NCI-H345 treated with DMSO at 0.1 percent for 48 hours (cell line): ENCODE results near the gene PFKFB2.
A peak's percentile ranks its signal among the peaks of the same experiment; 100 is the strongest.

Experiments used
- DNase-seq: peaks from one replicate; lab custom pipeline; 2025; ENCODE audit not compliant: unreplicated experiment; lab: John Stamatoyannopoulos, UW

PFKFB2 gene

DNA sequence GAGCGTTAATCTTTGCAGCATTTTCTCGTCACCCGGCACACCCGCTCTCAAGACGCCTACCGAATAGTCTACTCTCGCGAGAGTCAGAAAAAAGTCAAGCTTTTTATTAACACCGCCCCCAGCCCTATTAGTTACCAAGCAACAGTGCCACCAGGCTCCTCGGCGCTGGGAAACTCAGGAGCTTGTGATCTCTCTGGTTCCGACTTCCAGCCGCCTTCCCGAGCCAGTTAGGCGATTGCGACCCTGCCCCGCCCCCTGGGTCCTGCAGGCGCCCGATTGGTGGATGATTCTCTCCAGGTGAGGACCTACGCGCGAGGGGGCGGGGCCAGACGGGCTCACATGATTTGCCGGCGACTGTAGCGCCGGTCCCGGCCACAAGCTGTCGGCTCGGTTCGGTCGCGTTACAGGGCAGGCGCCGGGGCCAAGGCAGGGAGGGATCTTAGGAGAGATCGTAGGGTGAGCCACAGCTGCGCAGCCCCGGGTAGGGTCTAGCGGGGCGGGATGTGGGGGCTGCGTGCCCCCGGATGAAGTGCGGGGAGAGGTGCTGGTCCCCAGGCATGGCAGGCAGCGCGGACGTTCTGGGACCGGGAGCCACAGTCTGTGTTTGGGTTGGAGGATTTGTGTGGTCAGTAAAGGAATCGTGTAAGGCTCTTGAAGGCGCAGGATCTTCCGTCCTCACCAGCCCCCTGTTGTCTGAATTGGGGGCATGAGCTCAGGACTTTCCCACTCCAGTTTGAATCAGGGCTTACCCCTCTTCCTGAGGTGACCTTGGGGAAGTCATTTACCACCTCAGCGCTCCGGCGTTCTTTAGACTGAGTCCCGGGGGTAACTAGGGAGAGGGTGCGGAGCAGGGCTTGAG, at the start of gene PFKFB2:
Gene PFKFB2 (plus strand): TSS at position 365 of the 859 bp plus-strand sequence. CDS start 1,443 bp downstream, outside the sequence.
- peak; percentile 98 for DNase-seq

DNA sequence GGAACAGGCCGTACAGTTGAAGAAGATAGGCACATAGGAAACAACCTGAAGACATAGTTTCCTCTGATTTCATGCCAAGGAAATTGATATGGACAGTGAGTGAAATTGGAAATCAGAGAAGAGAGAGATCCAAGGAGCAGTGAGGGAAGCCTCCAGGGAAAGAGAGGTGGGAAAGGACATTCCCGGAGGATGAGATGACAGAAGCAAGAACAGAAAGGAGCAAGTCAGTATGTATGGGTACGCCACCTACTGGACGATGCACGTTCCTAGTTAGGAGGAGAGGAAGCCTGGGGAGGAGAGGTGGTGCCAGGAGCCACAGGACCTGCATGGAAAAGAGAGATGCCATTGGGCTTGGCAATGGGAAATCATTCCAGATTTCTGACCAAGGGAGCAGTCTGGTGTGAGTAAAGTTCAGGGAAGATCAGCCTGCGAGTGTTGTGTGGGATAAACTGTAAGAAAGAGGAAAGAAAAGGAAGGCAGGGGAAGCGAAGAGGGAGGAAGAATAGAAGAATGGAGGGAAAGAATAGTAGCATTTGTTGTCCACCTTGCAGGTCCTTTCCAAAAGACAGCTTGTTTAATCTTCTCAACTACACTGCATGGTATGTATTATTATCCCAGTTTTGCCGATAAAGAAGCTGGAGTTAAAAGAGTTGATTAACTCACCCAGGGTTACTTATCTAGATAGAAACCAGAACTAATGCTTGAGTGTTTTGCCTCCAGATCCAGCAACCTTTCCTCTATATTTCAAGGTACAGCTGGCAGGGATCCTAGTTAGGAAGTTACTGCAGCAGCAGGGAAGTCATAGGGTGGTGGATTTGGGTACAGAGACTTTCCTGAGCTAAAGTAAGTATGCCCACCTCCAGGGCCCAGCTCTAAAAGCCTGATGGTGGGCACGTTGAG, 47.9 kb upstream of the PFKFB2 start:
- DNase-seq: peak; percentile 15

DNA sequence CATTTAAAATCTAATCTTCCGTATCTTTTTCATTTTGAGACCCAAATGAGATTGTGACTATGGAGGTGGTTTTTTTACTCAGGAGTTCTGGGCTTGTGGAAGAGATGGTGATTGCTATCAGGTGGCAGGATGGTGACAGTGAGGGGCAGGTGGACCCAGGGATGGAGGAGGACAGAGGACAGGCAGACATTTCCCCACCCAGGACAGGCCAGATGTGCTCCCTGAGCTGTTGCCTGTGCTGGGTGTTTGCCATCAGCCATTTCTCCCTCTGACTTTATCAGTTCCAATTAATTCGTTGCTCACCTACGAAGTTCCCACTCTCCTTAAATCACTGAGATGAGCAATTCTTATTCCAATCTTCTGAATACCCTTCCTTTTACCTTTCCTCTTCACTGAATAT, 47.0 kb upstream of the PFKFB2 start:
- DNase-seq: no peak

DNA sequence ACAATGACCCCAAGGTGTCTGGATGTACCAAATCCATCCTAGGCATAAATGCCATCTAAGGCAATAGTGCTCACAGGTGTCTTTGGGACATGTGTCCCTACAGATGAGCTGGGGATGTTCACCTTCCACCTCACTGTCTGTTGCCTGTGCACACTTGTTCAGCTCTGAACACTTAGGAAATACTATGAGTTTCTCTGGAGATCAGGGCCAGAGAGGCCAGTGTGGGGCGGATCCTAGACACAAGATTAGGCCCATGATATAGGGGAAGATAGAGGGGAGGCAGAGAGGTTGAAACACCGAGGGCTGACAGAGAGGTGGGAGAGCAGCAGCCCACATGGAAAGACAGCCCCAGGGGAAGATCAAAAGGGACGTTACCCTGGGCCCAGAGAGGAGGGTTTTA, 46.2 kb upstream of the PFKFB2 start:
- no peak for DNase-seq

DNA sequence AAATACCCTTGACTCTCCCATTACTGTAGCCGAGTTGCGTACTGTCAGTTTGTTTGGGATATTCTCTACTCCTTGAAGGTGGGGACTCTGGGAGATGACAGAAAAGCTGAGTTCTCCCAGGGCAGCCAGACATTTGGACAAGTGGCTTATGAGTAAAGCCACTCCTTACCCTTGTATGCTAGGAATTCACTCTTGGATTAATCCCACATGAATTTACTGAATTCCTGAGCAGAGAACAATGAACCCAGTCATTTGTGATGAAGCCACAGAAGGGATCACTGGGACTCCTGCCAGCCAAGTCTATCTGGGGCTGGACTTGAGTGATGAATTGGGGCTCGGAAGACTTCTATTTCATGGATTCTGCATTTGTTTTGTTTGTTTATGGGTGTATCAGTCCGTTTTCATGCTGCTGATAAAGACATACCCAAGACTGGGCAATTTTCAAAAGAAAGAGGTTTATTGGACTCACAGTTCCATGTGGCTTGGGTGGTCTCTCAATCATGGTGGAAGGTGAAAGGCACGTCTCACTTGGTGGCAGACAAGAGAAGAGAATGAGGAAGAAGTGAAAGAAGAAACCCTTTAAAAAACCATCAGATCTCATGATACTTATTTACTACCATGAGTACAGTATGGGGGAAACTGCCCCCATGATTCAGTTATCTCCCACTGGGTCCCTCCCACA, 45.6 kb upstream of the PFKFB2 start:
- DNase-seq: no peak

- DNase-seq: no peak
Measured at GRCh38 chr1:207009182-207009850, 43.8 kb upstream of the PFKFB2 start.

- DNase-seq: no peak
Measured at GRCh38 chr1:207009945-207010344, 43.1 kb upstream of the PFKFB2 start.

DNA sequence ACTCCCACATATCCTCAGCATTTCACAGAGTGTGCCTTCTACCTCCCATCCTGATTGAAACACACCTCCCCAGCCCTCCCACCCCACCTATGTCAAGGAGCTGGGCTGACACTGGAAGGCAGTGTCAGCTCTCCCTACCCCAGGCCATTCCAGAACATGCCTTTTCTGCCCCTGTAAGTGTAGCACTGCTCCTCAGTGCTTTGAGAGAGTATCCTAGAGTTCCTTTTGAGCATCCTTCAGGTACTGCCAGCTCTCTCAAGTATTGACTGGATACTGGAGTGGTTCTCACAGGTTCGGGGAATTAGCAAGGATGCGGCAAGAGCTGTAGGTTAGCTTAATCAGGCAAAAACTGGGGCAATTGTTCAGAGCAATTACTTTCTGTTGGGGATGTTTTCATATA, 42.3 kb upstream of the PFKFB2 start:
- DNase-seq: no peak

DNA sequence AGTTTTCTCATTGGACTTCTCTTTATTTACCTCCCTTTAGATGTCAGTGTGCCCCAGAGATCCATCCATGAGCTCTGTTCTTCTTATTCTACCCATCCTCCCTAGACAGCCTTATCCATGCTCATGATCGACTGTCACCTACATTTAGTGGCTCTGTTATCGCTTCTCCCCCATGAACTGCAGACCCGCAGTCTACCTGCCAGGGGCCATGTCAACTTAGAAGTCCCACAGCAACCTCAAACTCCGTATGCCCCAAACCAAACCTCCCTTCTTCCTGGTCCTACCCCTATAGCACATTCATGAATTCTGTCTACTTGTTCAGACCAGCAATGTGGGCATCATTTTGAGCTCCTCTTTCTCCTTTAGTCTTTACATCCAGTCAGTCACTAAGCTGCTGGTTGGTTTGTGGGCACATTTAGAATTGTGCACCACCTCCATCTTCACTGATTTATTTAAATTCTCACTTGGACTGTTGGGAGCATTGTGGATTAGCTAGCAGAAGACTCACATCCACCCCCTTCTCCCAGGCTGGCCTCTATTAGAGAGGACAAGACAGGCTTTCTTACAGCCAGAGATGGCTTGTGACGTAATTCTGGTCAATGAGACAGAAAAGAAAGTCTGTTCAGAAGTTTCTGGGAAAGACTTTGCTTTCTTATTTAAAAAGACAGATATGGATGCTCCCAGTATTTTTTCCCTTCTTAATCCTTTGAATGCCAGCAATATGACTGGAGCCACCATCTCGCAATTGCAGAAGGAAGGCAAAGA, 39.6 kb upstream of the PFKFB2 start:
- no peak for DNase-seq

GRCh38 chr1:207014728-207015127, 38.3 kb upstream of the PFKFB2 start:
- DNase-seq: no peak

DNA sequence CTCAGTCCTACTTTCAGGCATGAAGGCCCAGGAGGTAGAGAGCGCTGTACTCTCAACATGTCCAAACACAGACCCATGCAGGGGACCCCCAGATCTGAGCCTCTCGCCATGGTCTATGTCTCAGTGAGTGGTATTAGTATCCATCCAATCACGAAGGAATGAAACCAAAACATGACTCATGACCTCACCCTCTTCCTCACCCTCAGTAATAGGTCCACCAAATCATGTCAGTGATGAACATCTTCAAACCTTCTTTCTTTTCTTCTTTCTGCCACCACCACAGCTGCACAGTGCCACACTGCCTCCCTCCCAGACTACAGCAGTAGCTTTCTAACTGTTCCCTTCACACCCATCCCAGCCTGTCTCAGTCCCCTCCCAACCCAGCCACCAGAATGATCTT, 37.3 kb upstream of the PFKFB2 start:
- no peak for DNase-seq

DNA sequence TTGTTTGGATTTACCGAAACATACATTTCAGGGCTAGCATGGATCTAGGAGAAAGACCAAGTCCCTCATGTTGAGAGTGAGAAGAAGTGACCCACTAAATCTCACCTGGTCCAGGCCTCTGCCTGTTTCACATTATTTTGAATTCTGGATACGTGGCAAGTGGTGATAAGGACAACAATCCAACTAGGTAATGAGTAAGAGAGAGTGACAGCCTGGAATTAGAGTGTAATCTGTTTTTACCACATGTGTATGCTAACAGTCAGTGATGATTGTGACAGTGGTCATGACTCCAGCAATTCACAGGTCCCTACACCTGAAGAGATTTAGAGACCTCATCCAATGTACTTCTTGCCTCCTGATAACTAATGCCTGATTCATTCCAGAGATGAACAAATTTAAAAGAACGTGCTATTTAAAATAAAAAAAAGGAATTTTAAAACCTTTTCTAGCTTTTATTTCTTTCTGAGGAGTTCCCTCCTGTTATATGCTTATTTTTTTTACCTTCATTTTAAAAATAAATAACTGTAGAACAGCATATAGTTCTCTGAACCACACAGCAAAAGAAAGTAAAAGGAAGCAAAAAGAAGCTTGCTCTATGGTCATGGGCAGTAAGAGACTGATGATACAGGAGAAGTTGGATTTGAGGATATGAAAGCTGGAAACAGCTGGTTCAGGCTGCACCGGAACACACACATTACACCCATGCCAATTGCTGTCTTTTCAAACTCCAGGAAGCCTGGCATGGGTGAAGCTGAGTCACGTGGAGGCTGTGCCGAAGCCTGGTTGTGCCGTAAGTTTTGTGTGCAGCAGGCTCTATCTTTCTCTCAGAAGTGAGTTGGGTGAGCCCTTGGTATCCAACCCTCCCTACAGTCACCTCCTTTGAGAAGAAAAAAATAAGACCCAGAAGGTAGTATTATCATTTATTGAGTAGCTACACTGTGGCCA, 35.2 kb upstream of the PFKFB2 start:
- DNase-seq: no peak

- DNase-seq: no peak
Measured at GRCh38 chr1:207018707-207019106, 34.4 kb upstream of the PFKFB2 start.

DNA sequence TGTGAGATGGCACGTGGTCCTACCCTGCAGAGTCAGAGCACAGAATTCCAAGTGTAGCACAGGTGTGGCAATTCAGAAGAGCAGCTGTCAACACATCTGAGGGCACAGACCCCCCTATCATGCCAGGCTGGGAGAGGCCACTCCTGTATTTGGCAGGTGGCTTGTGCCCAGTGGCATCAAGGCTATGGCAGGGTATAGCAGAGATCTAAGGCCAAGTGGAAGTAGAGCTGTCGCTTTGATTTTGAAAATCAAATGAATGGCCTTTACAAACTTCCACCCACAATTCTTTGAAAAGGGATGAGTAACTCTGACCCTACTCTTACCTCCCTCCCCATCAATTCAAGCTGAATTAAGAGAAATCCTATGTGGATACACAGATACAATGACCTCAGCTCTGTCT, 33.9 kb upstream of the PFKFB2 start:
- DNase-seq: no peak

DNA sequence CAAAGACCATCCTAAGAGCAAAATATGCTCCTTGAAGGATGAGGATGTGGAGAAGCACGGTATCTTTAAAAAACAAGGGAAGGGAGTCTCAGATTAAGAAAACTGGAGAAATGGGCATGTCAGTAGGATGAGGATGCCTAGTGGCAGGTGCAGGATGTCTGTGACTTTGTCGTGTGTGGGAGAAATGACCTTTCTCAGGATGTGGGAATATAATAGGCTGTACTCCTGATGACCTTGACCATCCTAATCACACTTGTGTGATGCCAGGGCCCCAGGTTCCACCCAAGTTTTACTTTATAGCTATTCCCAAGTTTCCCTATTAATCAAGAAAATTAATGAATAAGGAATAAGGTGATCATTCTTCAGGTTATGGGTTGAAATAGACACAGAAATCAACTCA, 33.4 kb upstream of the PFKFB2 start:
- no peak for DNase-seq

- no peak for DNase-seq
Measured at GRCh38 chr1:207020065-207020708, 32.9 kb upstream of the PFKFB2 start.

GRCh38 chr1:207020709-207021107, 32.4 kb upstream of the PFKFB2 start:
- no peak for DNase-seq

DNA sequence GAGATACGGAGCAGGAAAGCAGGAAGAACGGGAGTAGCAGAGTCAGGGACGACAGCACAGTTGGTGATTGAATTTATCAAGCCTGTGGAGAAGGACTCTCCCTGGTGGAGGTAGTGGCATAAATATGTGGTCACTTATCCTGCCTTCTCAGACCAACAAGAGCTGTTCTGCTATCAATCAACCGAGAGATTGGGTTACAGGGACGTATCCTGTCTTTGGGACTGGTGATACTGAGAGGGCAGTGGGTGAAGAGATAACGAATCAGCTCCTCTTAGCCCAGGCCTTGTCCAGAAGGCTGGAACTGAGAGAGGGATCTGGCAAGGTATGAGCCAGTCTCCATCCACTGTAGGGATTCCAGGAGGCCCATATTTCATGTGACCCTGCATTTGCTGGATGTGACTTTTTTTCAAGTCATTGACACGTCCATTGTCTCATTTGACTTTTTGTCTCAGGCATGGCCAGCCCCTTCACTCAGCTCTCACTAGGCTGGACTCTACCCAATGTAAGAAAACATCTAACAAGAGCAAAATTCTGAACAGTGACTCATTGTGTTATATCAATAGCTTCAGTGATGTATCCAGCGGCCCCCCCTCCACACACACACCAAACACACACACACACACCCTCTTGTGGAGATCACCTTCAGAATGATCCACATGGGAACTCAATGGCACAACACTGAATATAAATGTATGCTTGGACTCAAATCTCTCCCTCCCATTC, 31.8 kb upstream of the PFKFB2 start:
- no peak for DNase-seq
